Measurements from ENCODE around the gene TRAPPC4.

TRAPPC4 gene

DNA sequence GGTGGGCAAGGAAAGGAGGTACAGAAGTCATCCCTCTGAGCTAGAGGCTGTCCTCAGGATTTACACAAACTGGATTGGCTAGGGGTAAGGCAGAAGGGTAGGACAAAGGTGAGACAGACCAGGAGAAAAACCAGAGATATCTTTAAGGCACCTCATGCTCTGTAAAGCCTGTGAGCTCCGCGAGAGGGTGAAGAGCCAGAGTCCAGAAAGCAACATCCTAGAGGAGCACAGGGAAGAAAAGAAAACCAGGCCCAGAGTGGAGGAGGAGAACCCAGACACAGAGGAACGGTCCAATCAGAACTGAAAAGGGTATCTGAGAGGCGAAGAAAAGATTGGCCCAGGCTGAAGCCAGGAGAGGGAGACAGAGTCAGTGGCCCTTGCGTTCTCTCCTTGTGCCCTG lies 7.0 kb downstream of the TRAPPC4 start:
- Histone ChIP-seq H2BK12ac (ENCODE audit: low read length) (no peak overlapping the region), H3K4me2 (ENCODE audit: insufficient read depth, low read length, poor library complexity, severe bottlenecking) (no peak overlapping the region), H3K23ac (ENCODE audit: low read depth, low read length, poor library complexity) (no peak overlapping the region), H2BK15ac (ENCODE audit: low read length) (no peak overlapping the region), H2BK5ac (ENCODE audit: low read length) (peak overlapping the region; percentile 16), H3K4ac (ENCODE audit: low read length) (no peak overlapping the region), H2AK5ac (ENCODE audit: low read depth, low read length) (no peak overlapping the region), H3K79me1 (ENCODE audit: low read depth, low read length) (peaks cover 19% of the 10 kb centered on the region), H3K4me1 (ENCODE audit: control insufficient read depth in 2 of 2, insufficient read depth in 1 of 2, low read depth in 1 of 2, low read length in 2 of 2) (peaks cover 6 to 12% of the 10 kb centered on the region in 2 donors), H4K91ac (ENCODE audit: low read depth, low read length, poor library complexity) (no peak overlapping the region), H3K27ac (replicated peaks; ENCODE audit: low read length) (no peak overlapping the region), H3K27me3 (ENCODE audit: control insufficient read depth in 3 of 3, insufficient read depth in 3 of 3, low read depth in 1 of 3, low read length in 3 of 3) (no peaks in the 10 kb centered on the region), H4K8ac (ENCODE audit: low read depth, low read length) (no peak overlapping the region), H3K9ac (ENCODE audit: low read depth, low read length, poor library complexity) (peak overlapping the region; percentile 26), H3K4me3 (ENCODE audit: low read length in 2 of 2) (no peak overlapping the region), H2AFZ (ENCODE audit: low read length) (no peak overlapping the region), H2BK120ac (ENCODE audit: low read depth, low read length) (no peak overlapping the region), H3K36me3 (replicated peaks in 1 of 2; ENCODE audit: control insufficient read depth in 2 of 2, insufficient read depth in 2 of 2, low read length in 2 of 2) (peaks cover 56 to 85% of the 10 kb centered on the region in 2 donors), H3K14ac (ENCODE audit: low read length) (no peak overlapping the region), H3K9me3 (replicated peaks in 1 of 2; ENCODE audit: control insufficient read depth in 2 of 2, insufficient read depth in 1 of 2, low read depth in 1 of 2, low read length in 2 of 2) (no peaks in the 10 kb centered on the region), H3K18ac (ENCODE audit: low read length) (no peak overlapping the region)
- DNase-seq (ENCODE audit: low spot score) = no peak
- WGBS, 2 donors (ENCODE audit: extremely low coverage in 2 of 2, insufficient read length in 2 of 2, insufficient replicate concordance in 1 of 2) = no CpG with 5 or more reads among the region's 5 CpGs

DNA sequence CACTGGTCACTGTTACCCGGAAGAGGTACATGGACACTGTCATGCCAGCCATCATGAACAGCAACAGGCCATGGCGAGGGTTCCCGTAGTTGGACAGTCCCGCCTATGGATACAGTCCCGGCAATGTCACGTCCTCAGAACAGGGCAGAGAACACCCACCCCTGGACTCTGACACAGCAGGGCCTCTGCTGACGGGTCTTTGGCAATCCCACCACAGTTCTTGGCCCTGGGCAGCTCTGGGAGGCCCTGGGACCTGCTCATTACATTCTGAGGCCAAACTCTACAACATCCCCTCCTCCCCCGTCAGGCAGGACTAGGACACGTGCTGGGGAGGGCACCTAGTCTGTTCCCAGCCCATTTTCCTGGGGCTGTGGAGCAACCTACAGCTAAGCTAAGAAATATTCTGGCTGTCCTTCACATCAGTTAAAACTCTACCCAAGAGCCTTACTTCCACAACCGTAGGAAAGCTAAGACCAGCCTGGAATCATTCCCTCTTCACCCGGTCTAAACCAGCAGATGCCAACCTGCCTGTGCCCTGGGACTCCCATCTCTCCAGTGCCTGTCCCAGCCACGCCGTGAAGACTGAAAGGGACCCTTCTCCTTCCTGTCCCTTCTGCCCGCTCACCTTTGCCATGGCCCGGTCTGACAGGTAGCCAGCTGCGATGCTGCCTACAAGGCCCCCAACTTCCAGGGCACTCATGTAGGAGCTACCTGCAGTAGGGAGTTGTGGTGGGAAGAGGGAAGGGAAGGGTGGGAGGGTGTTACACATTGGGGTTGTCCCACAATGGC lies 7.6 kb downstream of the TRAPPC4 start:
- H3K27me3 ChIP-seq (ENCODE audit: control insufficient read depth in 3 of 3, insufficient read depth in 3 of 3, low read depth in 1 of 3, low read length in 3 of 3) = no peaks in the 10 kb centered on the region
- no CpG with 5 or more reads among the region's 16 CpGs for WGBS, 2 donors (ENCODE audit: extremely low coverage in 2 of 2, insufficient read length in 2 of 2, insufficient replicate concordance in 1 of 2)
- no peak overlapping the region for H3K4me2 ChIP-seq (ENCODE audit: insufficient read depth, low read length, poor library complexity, severe bottlenecking)
- peaks cover 56 to 80% of the 10 kb centered on the region in 2 donors for H3K36me3 ChIP-seq (replicated peaks in 1 of 2; ENCODE audit: control insufficient read depth in 2 of 2, insufficient read depth in 2 of 2, low read length in 2 of 2)
- no peak for DNase-seq (ENCODE audit: low spot score)
- H2BK15ac ChIP-seq (ENCODE audit: low read length) = no peak overlapping the region
- no peak overlapping the region for H3K27ac ChIP-seq (replicated peaks; ENCODE audit: low read length)
- H3K9ac ChIP-seq (ENCODE audit: low read depth, low read length, poor library complexity) = no peak overlapping the region
- H3K4ac ChIP-seq (ENCODE audit: low read length) = no peak overlapping the region
- H3K23ac ChIP-seq (ENCODE audit: low read depth, low read length, poor library complexity) = no peak overlapping the region
- no peak overlapping the region for H4K8ac ChIP-seq (ENCODE audit: low read depth, low read length)
- H3K18ac ChIP-seq (ENCODE audit: low read length) = no peak overlapping the region
- H3K79me1 ChIP-seq (ENCODE audit: low read depth, low read length) = peaks cover 19% of the 10 kb centered on the region
- H3K9me3 ChIP-seq (replicated peaks in 1 of 2; ENCODE audit: control insufficient read depth in 2 of 2, insufficient read depth in 1 of 2, low read depth in 1 of 2, low read length in 2 of 2) = no peaks in the 10 kb centered on the region
- H2AK5ac ChIP-seq (ENCODE audit: low read depth, low read length) = no peak overlapping the region
- H3K4me3 ChIP-seq (ENCODE audit: low read length in 2 of 2) = no peak overlapping the region
- H2BK120ac ChIP-seq (ENCODE audit: low read depth, low read length) = no peak overlapping the region
- H4K91ac ChIP-seq (ENCODE audit: low read depth, low read length, poor library complexity) = no peak overlapping the region
- H2AFZ ChIP-seq (ENCODE audit: low read length) = no peak overlapping the region
- H2BK5ac ChIP-seq (ENCODE audit: low read length) = peak overlapping the region; percentile 16
- no peak overlapping the region for H2BK12ac ChIP-seq (ENCODE audit: low read length)
- no peak overlapping the region for H3K14ac ChIP-seq (ENCODE audit: low read length)
- peaks cover 6 to 12% of the 10 kb centered on the region in 2 donors for H3K4me1 ChIP-seq (ENCODE audit: control insufficient read depth in 2 of 2, insufficient read depth in 1 of 2, low read depth in 1 of 2, low read length in 2 of 2)

DNA sequence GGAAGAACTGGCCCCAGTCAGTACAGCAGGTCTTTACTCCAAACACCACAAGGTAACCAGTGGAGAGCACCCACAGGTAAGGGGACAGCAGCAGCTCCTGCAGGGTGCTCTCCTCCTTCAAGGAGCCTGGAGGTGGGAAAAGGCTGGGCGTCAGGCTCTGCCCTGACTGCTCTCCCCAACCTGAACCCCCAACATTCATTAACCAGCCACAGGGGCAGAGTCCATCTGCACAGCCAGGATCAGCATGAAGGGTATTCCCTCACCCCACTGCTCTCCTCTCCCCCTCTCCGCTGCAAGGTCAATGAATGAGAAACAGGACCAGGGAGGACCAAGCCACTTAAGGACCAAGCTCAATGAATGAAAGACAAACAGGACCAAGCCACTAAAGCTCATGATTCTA lies 8.4 kb downstream of the TRAPPC4 start:
- H3K36me3 ChIP-seq (replicated peaks in 1 of 2; ENCODE audit: control insufficient read depth in 2 of 2, insufficient read depth in 2 of 2, low read length in 2 of 2) = peaks cover 51 to 72% of the 10 kb centered on the region in 2 donors
- H3K4me3 ChIP-seq (ENCODE audit: low read length in 2 of 2) = no peak overlapping the region
- H4K8ac ChIP-seq (ENCODE audit: low read depth, low read length) = no peak overlapping the region
- H3K9me3 ChIP-seq (replicated peaks in 1 of 2; ENCODE audit: control insufficient read depth in 2 of 2, insufficient read depth in 1 of 2, low read depth in 1 of 2, low read length in 2 of 2) = no peaks in the 10 kb centered on the region
- no peak overlapping the region for H2BK15ac ChIP-seq (ENCODE audit: low read length)
- no peak overlapping the region for H2BK5ac ChIP-seq (ENCODE audit: low read length)
- H3K9ac ChIP-seq (ENCODE audit: low read depth, low read length, poor library complexity) = no peak overlapping the region
- no peak overlapping the region for H3K4me2 ChIP-seq (ENCODE audit: insufficient read depth, low read length, poor library complexity, severe bottlenecking)
- no peak overlapping the region for H2AFZ ChIP-seq (ENCODE audit: low read length)
- peaks cover 6 to 12% of the 10 kb centered on the region in 2 donors for H3K4me1 ChIP-seq (ENCODE audit: control insufficient read depth in 2 of 2, insufficient read depth in 1 of 2, low read depth in 1 of 2, low read length in 2 of 2)
- WGBS, 2 donors (ENCODE audit: extremely low coverage in 2 of 2, insufficient read length in 2 of 2, insufficient replicate concordance in 1 of 2) = no CpG with 5 or more reads among the region's 2 CpGs
- no peak overlapping the region for H3K18ac ChIP-seq (ENCODE audit: low read length)
- H2AK5ac ChIP-seq (ENCODE audit: low read depth, low read length) = no peak overlapping the region
- no peaks in the 10 kb centered on the region for H3K27me3 ChIP-seq (ENCODE audit: control insufficient read depth in 3 of 3, insufficient read depth in 3 of 3, low read depth in 1 of 3, low read length in 3 of 3)
- no peak overlapping the region for H3K4ac ChIP-seq (ENCODE audit: low read length)
- H3K23ac ChIP-seq (ENCODE audit: low read depth, low read length, poor library complexity) = no peak overlapping the region
- H2BK120ac ChIP-seq (ENCODE audit: low read depth, low read length) = no peak overlapping the region
- no peak for DNase-seq (ENCODE audit: low spot score)
- peaks cover 19% of the 10 kb centered on the region for H3K79me1 ChIP-seq (ENCODE audit: low read depth, low read length)
- H2BK12ac ChIP-seq (ENCODE audit: low read length) = no peak overlapping the region
- H4K91ac ChIP-seq (ENCODE audit: low read depth, low read length, poor library complexity) = no peak overlapping the region
- H3K14ac ChIP-seq (ENCODE audit: low read length) = no peak overlapping the region
- H3K27ac ChIP-seq (replicated peaks; ENCODE audit: low read length) = no peak overlapping the region

DNA sequence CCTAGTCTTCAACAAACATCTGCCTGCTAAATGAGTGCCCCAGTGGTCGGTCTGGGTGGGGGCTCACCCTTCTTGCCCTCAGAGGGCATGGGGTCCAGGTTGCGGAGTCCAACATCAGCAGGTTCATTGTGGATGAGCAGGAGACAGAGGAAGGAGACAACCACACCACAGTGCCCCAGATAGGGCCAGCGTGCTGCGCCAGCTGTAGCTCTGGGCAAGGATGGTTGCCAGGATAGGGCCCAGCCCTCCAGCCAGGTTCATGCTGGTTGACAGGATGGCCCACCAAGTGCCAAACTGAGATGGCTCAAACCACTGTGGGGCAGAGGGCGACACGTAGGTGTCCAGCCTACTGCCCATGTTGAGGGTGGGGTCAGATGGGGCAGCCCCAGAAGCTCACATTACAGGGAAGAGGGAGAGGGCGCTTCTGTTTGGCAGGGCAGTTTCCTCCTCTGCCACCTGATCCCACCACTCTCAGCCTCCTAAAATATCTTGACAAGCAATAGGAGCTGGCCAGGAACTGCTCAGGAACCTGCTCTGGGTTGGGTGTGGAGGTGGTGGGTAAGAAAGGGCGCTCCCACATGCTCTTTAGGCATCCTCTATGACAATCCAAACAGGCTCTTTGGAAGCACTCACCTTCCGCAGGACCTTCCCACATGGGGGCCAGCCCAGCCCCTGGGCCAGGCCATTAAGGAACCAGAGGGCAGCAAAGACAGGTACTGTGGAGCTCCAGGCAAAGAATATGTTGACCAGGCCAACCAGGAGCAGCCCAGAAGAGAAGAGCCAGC lies 9.2 kb downstream of the TRAPPC4 start:
- no peak overlapping the region for H2AK5ac ChIP-seq (ENCODE audit: low read depth, low read length)
- no peak overlapping the region for H3K18ac ChIP-seq (ENCODE audit: low read length)
- H3K4me1 ChIP-seq (ENCODE audit: control insufficient read depth in 2 of 2, insufficient read depth in 1 of 2, low read depth in 1 of 2, low read length in 2 of 2) = peaks cover 6 to 12% of the 10 kb centered on the region in 2 donors
- no peak overlapping the region for H3K14ac ChIP-seq (ENCODE audit: low read length)
- peaks cover 19% of the 10 kb centered on the region for H3K79me1 ChIP-seq (ENCODE audit: low read depth, low read length)
- H3K27ac ChIP-seq (replicated peaks; ENCODE audit: low read length) = no peak overlapping the region
- no peak overlapping the region for H2AFZ ChIP-seq (ENCODE audit: low read length)
- H3K4me3 ChIP-seq (ENCODE audit: low read length in 2 of 2) = no peak overlapping the region
- peaks cover 48 to 64% of the 10 kb centered on the region in 2 donors for H3K36me3 ChIP-seq (replicated peaks in 1 of 2; ENCODE audit: control insufficient read depth in 2 of 2, insufficient read depth in 2 of 2, low read length in 2 of 2)
- H3K9me3 ChIP-seq (replicated peaks in 1 of 2; ENCODE audit: control insufficient read depth in 2 of 2, insufficient read depth in 1 of 2, low read depth in 1 of 2, low read length in 2 of 2) = no peaks in the 10 kb centered on the region
- H3K27me3 ChIP-seq (ENCODE audit: control insufficient read depth in 3 of 3, insufficient read depth in 3 of 3, low read depth in 1 of 3, low read length in 3 of 3) = no peaks in the 10 kb centered on the region
- DNase-seq (ENCODE audit: low spot score) = no peak
- no peak overlapping the region for H2BK120ac ChIP-seq (ENCODE audit: low read depth, low read length)
- H3K4me2 ChIP-seq (ENCODE audit: insufficient read depth, low read length, poor library complexity, severe bottlenecking) = no peak overlapping the region
- no peak overlapping the region for H4K8ac ChIP-seq (ENCODE audit: low read depth, low read length)
- H2BK12ac ChIP-seq (ENCODE audit: low read length) = no peak overlapping the region
- no peak overlapping the region for H2BK5ac ChIP-seq (ENCODE audit: low read length)
- WGBS, 2 donors (ENCODE audit: extremely low coverage in 2 of 2, insufficient read length in 2 of 2, insufficient replicate concordance in 1 of 2) = no CpG with 5 or more reads among the region's 9 CpGs
- no peak overlapping the region for H4K91ac ChIP-seq (ENCODE audit: low read depth, low read length, poor library complexity)
- no peak overlapping the region for H3K4ac ChIP-seq (ENCODE audit: low read length)
- no peak overlapping the region for H2BK15ac ChIP-seq (ENCODE audit: low read length)
- no peak overlapping the region for H3K23ac ChIP-seq (ENCODE audit: low read depth, low read length, poor library complexity)
- H3K9ac ChIP-seq (ENCODE audit: low read depth, low read length, poor library complexity) = no peak overlapping the region
